GM18867 (cell line): Measurements from ENCODE around the gene VEGFA.
"Not testable (repeated sequence)": the region's sequence is repeated elsewhere in the genome, so short reads cannot be mapped to it uniquely, and the experiment has no call there.

Experiments
- ATAC-seq: cut with Tn5 transposase; IDR thresholded peaks from one replicate; pipeline ENCODE4 v1.9.1; 2021; ENCODE audit warnings: mild to moderate bottlenecking, moderate library complexity; ENCODE audit not compliant: unreplicated experiment

Gene VEGFA

DNA sequence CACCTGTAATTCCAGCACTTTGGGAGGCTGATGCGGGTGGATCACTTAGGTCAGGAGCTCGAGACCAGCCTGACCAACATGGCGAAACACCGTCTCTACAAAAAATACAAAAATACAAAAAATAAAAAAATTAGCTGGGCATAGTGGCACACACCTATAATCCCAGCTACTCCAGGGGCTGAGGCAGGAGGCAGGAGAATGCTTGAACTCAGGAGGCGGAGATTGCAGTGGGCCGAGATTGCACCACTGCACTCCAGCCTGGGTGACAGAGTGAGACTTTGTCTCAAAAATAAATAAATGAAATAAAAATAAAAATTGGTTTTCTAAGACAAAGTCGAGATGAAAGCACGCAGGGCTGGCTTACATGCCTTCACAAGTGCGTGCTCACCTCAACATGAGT, 49.0 kb downstream of the VEGFA start:
- not testable (repeated sequence) for ATAC-seq

DNA sequence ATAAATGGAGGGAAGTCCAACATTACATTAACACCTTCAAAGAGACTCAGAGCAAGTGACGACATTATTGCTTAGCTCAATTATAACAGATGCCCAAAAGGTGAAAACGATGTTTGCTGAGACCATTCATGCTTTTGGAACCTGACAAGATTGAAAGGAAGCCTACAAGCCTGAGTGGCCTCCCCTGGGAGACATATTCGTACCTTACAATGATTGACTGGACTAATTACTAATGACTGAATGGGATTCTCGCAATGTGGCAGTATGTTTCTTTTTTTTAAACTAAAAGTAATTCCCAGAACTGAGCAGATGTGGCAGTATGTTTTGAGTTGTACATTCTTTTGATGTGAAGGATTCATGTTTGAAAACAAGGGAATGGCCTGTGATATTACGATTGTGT, 49.9 kb downstream of the VEGFA start:
- ATAC-seq, result no peak

DNA sequence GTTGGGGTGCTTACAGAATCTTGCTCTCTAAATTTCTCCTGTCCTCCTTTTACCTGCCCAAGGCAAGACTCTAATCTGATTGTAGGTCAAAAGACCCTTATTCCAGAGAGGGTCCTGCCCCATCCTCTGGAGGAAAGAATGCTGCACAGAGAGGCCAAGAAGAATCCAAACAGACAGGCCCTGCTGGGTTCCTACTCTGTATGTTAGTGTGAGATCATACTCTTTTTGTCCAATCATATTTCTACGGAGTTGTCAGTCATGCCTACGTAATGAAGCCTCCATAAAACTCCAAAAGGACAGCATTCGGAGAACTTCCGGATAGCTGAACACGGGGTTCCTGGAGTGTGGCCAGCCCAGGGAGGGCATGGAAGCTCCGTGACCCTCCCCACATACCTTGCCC, 50.5 kb downstream of the VEGFA start:
- no peak for ATAC-seq

DNA sequence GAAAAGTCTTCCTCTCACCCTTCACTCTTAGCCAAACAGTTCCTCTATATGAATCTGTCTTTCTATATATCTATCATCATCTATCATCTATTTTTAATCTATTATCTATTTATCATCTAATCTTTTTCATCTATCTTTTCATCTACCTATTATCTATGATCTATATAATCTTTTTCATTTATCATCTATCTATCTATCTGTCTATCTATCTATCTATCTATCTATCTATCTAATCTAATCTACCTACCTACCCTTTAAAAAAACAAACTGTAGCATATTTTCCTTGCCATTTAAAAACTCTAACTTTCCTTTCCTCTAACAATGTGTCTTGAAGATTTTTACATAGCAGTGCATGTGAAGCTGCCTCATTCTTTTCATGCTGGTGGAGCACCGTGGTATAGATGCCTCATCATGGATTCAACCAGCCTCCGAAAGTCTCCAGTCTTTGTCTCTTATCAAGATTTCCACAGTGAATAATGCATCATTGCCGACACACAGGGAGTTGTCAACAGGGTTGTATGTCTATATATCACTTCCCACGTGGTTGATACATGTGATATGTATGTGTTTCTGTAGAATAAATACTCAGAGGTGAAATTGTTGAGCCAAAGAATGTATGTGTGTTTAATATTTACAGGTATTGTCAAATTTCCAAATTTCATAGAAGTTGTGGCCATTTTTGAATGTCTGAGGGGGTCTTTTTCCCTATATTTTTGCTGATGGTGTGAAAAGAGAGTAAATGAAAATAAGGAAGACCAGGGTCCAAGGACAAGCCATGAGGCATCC, 51.3 kb downstream of the VEGFA start:
- no peak for ATAC-seq

DNA sequence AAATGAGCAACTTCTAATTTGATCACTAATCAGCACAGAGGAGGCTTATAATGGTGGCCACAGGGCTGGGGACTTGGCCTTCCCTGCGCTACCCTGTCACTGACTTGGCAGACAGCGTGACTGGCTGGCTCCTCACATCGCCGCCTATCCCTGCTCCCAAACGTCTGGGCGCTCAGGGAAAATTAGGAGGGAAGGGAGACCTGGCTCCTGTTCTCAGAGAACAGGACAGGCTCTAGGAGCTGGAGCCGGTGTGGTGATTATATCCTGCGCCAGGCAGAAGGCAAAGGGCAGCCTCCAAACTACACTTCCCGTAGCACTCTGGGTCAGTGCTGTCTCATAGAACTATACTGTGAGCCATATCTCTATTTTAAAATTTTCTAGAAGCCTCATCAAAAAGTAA, 53.4 kb downstream of the VEGFA start:
- no peak for ATAC-seq

DNA sequence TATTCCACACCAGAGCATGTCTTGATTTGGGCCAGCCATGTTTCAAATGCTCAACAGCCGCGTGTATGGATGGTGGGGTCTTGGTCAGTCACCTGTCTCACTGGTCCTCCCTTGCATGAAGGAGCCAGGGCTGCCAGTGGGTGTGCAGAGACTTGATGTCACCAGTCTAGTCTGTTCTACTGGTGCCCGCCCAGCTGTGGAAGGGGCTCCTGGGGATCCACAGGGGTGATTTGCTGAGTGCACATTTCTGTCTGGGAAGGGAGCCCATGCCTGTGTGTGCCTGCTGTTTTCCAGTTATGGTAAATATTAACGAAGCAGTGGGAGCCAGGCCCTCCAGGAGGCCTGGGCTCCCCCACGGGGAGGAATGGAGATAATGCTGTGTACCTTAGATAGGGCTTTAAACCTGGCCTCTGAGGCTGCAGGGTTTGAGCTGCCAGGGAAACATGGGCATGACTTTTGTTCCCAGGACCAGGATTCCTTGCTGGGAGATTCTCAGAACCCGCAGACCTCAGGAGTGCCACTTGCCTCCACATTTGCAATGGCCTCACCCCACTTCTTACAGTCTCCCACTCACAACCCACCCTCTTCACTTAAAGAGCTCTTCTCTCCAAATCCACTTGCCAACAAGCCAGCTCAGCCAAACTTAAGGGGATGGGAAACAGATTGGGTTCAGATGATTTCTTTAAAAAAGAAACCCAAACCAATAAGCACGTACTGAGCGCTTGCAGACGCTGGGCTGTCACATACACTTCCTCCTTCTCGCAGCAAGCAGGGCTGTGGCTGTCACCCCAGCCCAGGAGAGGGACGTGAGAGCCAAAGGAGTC, 54.1 kb downstream of the VEGFA start:
- ATAC-seq, result no peak

DNA sequence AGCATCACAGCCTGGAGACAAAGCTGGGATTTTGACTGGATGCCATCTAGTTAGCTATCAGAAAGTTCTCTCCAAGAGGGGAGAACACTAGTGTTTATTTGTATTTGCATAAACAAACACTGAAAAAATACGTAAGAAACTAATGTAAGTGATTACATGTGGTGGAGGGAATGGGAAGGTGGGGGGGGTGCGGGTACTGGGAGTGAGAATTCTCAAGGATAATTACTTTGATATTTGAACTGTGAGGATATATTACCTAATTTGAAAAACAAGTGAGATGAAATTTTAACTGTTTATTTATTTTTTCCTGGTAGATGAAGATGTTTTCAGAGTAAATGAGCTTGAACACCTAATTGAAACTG, 54.7 kb downstream of the VEGFA start:
- ATAC-seq, result no peak

DNA sequence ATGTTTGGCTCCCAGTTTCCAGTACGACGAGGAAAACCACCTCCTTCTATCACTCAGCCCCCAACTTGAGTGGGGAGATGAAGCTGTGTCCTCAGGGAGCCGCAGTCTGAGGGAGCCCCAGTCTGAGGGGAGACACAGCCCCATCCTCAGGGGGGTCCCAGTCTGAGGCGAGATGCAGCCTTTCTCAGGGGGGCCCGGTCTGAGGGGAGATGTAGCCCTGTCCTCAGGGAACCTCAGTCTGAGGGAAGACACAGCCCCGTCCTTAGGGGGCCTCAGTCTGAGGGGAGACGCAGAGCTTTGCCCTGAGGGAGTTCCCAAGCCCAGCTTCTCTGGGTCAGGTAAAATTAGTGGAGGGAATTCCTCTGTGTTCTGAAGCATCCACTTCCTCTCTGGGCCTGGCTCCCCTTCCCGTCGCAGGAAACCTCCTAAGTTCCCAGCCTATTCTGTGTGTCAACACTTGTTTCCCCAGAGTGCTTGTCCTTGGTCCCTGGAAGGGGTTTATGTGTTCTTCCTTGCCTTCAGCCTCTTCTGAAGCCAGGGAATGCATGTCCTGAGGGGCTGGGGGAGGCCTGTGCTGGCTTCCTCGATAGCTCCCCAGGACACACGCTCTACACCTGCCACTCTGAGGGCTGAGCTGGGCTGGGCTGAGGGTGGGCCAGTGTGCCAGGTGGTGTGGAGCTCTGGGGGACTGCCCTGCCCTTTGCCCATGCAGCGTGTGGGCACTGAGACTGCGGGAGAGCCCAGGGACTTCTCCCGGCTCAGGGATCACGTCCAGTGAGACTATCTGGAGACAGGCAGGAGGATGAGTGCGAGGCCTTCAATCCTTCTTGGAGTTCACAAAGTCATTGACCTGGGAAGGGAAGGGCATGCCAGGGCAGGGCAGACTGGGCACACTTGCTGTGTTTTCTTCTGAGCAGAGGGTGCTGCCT, 55.4 kb downstream of the VEGFA start:
- no peak for ATAC-seq

DNA sequence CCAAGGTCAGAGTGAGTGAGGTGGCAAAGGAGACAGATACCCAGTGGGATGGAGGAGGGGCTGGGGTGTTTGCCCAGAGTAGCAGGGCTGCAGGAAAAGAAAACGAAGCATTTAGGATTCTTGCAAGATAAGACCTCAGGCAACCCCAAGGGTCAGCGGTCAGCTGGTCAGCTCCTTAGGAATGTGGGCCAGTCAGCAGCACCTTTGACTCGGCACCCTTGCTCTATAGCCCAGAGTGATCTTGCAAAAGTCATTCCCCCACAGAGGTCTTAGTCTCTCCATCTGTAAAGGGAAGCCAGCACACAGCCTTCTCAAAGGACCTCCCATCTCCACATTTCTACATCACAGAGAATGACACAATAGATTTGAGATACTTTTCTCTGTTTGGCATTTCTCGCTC, 56.7 kb downstream of the VEGFA start:
- no peak for ATAC-seq

DNA sequence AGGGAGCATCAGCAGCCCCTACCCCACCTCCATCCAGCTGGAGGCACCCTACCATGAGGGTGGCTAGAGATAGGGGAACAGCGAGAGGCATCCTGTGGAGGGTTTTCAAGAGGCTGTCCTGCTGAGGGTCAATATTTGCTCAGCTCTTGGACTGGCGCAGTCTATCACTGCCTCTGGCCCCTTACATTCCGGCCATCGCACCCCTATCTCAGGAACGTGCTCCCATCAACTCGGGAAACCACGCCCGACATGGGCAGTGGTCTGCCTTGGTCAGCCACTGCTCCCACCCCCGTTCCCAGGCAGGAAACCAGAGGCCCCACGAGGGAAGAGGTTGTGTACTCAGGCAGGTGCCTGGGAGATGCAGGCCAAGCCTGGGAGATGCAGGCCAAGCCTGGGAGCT, 57.9 kb downstream of the VEGFA start:
- ATAC-seq, result no peak

DNA sequence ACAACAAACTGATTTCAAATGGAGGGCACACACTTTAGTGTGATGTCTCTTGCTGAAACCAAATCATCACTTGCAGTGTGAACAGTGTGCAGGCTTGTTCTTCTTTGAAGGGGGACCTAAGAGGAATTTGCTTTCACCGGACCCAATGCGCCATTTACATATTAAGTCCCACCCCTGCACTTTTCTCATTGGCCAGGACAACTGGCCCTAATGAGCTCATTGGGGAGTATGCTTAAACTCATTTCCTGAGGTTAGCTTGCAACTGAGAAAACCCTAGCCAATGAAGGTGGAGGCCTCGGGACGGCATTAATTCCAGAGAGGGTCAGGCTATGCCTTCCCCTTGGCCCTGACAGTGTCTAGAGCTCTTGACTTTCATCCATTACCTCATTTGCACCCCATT, 58.7 kb downstream of the VEGFA start:
- no peak for ATAC-seq

DNA sequence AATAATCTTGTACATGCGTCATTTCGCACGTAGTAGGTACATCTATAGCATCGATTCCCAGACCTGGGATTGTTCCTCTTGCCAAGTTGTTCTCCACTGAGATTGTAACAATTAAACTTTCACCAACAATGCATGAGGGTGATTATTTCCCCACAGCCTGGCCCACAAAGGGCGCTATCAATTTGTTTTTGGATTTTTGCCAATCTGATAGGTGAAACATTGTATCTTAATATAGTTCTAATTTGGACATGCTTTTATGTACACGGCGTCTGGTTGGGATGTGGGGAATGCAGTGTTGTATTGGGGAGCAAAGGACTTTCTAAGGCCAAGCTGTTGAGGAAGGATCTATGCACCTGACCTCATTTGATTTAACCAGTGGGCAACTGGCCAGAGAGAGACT, 59.5 kb downstream of the VEGFA start:
- no peak for ATAC-seq

DNA sequence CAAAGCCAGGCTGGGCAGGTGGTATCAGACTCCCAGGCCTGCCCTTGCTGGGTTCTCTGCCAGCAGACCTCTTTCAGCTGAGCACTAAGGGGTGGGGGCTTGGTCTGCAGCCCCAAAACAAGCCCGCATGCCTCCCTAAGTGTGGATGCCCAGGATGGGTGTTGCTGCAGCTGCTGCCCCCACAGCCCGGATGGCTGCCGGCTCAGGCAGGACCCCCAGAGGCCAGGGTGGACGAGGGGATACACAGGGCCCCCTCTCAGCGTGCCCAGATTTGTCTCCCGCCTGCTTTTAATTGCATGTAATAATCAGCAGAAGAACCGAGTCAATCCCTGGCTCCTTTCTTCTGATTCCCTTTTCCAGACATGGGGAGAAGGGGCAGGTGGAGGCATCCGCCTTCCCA, 60.8 kb downstream of the VEGFA start:
- no peak for ATAC-seq

DNA sequence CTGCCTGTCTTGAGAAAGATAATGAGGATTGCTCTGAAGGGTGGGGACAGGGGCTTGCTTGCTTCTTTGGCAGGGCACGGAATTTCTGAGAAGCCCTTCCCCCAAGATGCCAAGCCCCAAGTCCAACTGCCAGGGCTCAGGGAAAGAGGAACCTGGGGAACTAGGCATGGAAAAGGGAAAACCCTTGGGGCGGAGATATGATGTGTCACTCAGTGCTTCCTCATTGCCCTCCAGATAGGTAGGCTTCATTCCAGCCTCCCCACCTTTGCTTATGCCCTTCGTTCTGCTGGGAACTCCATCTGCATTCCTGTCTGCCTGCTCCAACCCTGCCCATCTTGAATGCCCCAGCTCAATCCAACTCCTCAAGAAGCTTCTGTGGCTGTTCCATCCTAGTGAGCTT, 61.2 kb downstream of the VEGFA start:
- no peak for ATAC-seq

DNA sequence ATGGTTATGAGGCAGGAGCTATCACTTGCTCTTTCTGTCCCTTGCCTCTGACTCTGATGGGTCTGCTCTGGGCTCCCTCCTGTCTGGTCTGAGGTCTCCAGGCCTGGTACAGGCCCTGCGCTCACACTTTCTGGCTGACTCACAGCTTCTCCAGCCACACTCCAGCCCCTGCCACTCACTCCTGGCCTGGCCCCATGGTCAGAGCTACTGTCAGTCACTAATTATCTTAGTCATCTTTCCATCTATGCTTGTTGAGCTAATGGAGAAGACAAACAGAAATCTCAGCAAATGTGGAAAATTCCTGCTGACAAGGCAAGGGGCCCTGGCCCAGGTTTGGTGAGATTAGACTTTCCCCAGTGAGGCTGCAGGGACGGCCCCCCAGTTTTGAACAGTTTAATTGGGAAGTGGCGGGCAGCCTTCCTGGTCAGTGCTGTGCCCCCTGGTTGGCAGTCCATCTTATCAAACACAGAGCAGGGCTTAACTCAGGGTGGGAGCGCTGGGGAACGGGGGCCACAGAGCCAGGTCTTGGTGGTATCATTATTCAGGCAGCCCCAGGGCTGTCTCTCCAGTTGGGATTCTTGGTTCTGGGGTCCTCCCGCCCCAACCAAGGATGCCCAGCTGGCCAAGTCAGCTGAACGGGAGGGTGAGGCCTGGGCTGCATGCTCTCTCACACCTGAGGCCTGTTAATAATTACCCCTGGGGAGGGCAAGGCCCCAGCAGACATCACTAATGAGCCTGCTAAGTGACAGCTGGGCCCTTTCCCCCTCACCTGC, 63.4 kb downstream of the VEGFA start:
- ATAC-seq, result no peak

DNA sequence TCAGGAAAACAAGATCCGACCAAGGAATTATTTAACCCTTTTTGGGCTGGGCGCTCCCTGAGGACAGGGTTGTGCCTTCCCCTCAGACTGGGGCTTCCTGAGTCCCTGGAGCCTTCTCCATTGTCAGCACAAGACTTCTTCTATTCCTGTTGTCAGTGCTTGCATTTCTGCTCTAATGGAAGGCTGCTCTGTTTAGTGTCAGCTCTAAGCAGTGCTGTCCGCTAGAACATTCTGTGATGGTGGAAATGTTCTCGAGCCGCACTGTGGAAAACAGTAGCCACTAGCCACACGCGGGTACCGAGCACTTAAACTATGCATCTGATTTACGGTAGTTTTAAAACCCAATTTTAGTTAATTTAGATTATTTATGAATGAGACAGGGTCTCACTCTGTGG, 64.0 kb downstream of the VEGFA start:
- no peak for ATAC-seq

DNA sequence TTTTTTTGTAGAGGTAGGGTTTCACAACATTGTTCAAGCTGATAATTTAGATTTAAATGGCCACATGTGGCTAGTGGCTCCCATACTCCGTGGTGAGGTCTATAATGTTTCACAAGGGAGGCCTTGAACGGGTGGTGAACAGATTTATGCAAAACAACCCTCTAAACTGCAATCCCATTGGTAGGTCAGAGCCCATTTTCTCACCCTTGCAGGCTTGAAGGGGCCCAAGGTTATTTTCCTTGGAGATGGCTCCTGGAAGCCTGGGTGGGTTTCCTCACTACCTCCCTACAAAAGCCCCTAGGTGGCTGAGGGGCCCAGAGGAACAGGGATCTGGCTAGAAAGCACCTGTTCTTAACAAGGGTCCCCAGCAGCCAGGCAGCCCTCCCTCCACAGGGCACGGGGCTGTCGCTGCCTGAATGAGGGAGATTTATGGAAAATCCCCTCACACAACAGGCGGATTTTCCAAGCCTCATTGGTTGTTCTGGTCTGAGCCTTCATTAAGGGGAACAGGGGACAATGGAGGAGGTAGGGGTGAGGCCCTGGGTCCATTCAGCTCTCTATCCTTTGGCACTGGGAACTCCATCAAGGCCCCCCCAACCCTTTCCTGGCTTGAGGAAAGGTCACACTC, 64.6 kb downstream of the VEGFA start:
- no peak for ATAC-seq

DNA sequence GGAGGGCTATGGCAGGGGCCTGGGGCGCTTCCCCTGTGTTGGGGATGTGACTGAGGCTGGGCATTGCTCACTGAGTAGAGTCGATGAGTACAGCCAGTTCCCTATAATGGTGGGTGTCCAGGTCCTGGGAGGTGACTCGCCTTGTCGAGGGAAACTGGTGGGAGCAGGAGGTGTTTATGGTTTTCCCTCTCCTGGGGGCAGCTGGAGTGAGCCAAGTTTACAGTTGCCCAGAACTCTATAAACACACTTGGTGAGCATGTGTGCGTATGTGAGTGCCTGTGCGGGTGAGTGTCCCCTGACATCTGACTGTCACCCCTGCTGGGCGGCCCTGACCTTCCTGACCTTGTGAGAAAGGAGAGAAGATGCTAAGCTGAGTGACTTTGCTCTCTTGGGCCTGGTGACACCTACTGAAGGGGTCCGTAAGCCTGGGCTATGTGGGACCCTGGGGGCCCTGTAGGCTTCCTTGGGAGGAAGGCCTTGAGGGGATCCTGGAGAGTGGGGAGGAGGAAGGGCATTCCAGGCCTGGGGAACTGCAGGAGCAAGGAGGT, 65.9 kb downstream of the VEGFA start:
- ATAC-seq, result no peak
